ENCODE results near the gene FAM117B. TPM values are rescaled to one million over a fixed set of nuclear protein-coding genes. Genes with fewer than 3 reads are reported as not detected.
"Not testable (repeated sequence)": the region's sequence is repeated elsewhere in the genome, so short reads cannot be mapped to it uniquely, and the experiment has no call there.

The FAM117B gene
- polyA plus RNA-seq, 1 donor (not counting 4 experiments of a cell fraction or from before 2014, with no cell fraction given) = 1.9 TPM

- Histone ChIP-seq H3K27ac (ENCODE audit: control insufficient read depth, insufficient read depth, low read length) (no peak overlapping the region), H2AFZ (ENCODE audit: control insufficient read depth, low read length) (no peak overlapping the region), H3K36me3 (ENCODE audit: control insufficient read depth in 2 of 2, extremely low read depth in 1 of 2, insufficient read depth in 2 of 2, low read length in 2 of 2) (no peaks in the 10 kb centered on the region), H3K9me3 (ENCODE audit: control insufficient read depth, low read depth, low read length) (no peaks in the 10 kb centered on the region), H4K20me1 (ENCODE audit: control insufficient read depth, extremely low read depth, insufficient read depth, low read length) (no peaks in the 10 kb centered on the region), H3K4me3 (ENCODE audit: control insufficient read depth in 2 of 3, extremely low read depth in 1 of 3, insufficient read depth in 2 of 3, low read depth in 1 of 3, low read length in 3 of 3) (no peak overlapping the region), H3K4me2 (ENCODE audit: control insufficient read depth, extremely low read depth, insufficient read depth, low read depth, low read length) (no peak overlapping the region), H3K4me1 (ENCODE audit: control insufficient read depth, extremely low read depth, insufficient read depth, low read length) (no peaks in the 10 kb centered on the region), H3K9ac (ENCODE audit: control insufficient read depth, extremely low read depth, insufficient read depth, low read length) (no peak overlapping the region), H3K9me1 (ENCODE audit: control insufficient read depth, extremely low read depth, insufficient read depth, low read length) (no peaks in the 10 kb centered on the region), H3K27me3 (ENCODE audit: control insufficient read depth, extremely low read depth, insufficient read depth, low read length) (no peaks in the 10 kb centered on the region), H3K79me2 (ENCODE audit: control insufficient read depth, insufficient read depth, low read length) (no peaks in the 10 kb centered on the region)
- FAIRE-seq = no peak
- dilution Hi-C loops (cut with MboI; ENCODE audit: extremely low pct_ligation_motif_present, low sequenced_read_pairs) = no loop called here
- no peak for DNase-seq (ENCODE audit: low read depth, low spot score)
- TF ChIP-seq, protein P1, sequence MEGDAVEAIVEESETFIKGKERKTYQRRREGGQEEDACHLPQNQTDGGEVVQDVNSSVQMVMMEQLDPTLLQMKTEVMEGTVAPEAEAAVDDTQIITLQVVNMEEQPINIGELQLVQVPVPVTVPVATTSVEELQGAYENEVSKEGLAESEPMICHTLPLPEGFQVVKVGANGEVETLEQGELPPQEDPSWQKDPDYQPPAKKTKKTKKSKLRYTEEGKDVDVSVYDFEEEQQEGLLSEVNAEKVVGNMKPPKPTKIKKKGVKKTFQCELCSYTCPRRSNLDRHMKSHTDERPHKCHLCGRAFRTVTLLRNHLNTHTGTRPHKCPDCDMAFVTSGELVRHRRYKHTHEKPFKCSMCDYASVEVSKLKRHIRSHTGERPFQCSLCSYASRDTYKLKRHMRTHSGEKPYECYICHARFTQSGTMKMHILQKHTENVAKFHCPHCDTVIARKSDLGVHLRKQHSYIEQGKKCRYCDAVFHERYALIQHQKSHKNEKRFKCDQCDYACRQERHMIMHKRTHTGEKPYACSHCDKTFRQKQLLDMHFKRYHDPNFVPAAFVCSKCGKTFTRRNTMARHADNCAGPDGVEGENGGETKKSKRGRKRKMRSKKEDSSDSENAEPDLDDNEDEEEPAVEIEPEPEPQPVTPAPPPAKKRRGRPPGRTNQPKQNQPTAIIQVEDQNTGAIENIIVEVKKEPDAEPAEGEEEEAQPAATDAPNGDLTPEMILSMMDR (optimal IDR thresholded peaks at IDR 0.05 in 1 of 3, IDR thresholded peaks at IDR 0.05 in 1 of 3, conservative IDR thresholded peaks at IDR 0.05 in 1 of 3; ENCODE audit: extremely low read depth in 1 of 3, insufficient read depth in 2 of 3, low read length in 3 of 3) = no peak
- TF ChIP-seq EZH2 (IDR thresholded peaks at IDR 0.05; ENCODE audit: low read length) = no peak
These were observed 35.1 kb downstream of the FAM117B start for GRCh38 chr2:202669841-202670240.

DNA sequence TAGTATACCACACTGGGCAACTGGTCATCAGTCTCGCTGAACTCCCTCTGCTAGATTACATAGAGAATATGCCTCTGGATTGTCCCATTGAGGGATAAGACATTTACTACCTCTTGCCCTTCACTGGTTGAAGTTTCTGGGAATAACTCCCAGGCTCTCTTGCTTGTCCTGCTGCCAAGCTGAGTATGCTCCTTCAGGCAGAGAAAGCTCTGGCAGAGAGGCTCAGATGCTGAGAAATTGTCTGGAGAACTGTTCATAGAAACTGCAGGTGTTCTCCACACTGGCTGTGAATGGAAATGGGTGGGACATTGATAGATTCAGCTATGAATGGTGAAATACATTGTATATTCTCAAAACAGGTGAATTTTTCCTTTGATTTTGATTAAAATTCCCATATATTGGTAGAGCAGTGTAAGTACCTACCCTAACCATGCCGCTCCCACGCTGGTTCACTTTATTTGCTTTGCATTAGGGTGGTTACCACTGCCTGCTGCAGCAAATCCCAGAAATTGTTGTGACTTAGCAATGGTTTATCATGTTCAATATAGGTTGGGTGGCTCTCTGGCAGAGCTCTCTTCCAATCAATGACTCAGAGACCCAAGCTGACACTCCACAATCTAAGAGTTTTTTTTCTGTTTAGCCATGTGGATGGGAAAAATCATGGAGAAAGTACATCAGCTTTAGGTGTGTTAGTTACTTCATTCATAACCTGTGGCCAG, 36.7 kb downstream of the FAM117B start:
- Histone ChIP-seq H3K4me3 (ENCODE audit: control insufficient read depth in 2 of 3, extremely low read depth in 1 of 3, insufficient read depth in 2 of 3, low read depth in 1 of 3, low read length in 3 of 3) (no peak overlapping the region), H3K27me3 (ENCODE audit: control insufficient read depth, extremely low read depth, insufficient read depth, low read length) (no peaks in the 10 kb centered on the region), H3K36me3 (ENCODE audit: control insufficient read depth in 2 of 2, extremely low read depth in 1 of 2, insufficient read depth in 2 of 2, low read length in 2 of 2) (no peaks in the 10 kb centered on the region), H3K9me3 (ENCODE audit: control insufficient read depth, low read depth, low read length) (no peaks in the 10 kb centered on the region), H3K9me1 (ENCODE audit: control insufficient read depth, extremely low read depth, insufficient read depth, low read length) (no peaks in the 10 kb centered on the region), H2AFZ (ENCODE audit: control insufficient read depth, low read length) (no peak overlapping the region), H3K27ac (ENCODE audit: control insufficient read depth, insufficient read depth, low read length) (no peak overlapping the region), H3K4me1 (ENCODE audit: control insufficient read depth, extremely low read depth, insufficient read depth, low read length) (no peaks in the 10 kb centered on the region), H3K9ac (ENCODE audit: control insufficient read depth, extremely low read depth, insufficient read depth, low read length) (no peak overlapping the region), H3K4me2 (ENCODE audit: control insufficient read depth, extremely low read depth, insufficient read depth, low read depth, low read length) (no peak overlapping the region), H4K20me1 (ENCODE audit: control insufficient read depth, extremely low read depth, insufficient read depth, low read length) (no peaks in the 10 kb centered on the region), H3K79me2 (ENCODE audit: control insufficient read depth, insufficient read depth, low read length) (no peaks in the 10 kb centered on the region)
- dilution Hi-C loops (cut with MboI; ENCODE audit: extremely low pct_ligation_motif_present, low sequenced_read_pairs) = no loop called here
- FAIRE-seq (no peak), DNase-seq (ENCODE audit: low read depth, low spot score) (no peak)
- TF ChIP-seq, protein P1 (optimal IDR thresholded peaks at IDR 0.05 in 1 of 3, IDR thresholded peaks at IDR 0.05 in 1 of 3, conservative IDR thresholded peaks at IDR 0.05 in 1 of 3; ENCODE audit: extremely low read depth in 1 of 3, insufficient read depth in 2 of 3, low read length in 3 of 3) = no peak

DNA sequence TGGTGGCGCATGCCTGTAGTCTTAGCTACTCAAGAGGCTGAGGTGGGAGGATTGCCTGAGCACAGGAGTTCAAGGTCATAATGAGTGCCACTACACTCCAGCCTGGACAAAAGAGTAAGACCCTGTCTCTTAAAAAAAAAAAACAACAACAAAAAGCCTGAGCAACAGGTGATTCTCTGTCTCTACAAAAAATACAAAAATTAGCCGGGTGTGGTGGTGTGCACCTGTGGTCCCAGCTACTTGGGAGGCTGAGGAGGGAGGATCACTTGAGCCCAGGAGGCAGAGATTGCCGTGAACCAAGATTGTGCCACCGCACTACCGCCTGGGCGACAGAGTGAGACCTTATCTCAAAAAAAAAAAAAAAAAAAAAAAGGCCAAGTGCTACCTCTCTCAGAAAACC, 40.3 kb downstream of the FAM117B start:
- H4K20me1 ChIP-seq (ENCODE audit: control insufficient read depth, extremely low read depth, insufficient read depth, low read length); H3K27ac ChIP-seq (ENCODE audit: control insufficient read depth, insufficient read depth, low read length); H3K4me2 ChIP-seq (ENCODE audit: control insufficient read depth, extremely low read depth, insufficient read depth, low read depth, low read length); H3K27me3 ChIP-seq (ENCODE audit: control insufficient read depth, extremely low read depth, insufficient read depth, low read length); H3K9me3 ChIP-seq (ENCODE audit: control insufficient read depth, low read depth, low read length); H2AFZ ChIP-seq (ENCODE audit: control insufficient read depth, low read length); H3K4me1 ChIP-seq (ENCODE audit: control insufficient read depth, extremely low read depth, insufficient read depth, low read length); H3K79me2 ChIP-seq (ENCODE audit: control insufficient read depth, insufficient read depth, low read length); FAIRE-seq; dilution Hi-C loops (cut with MboI; ENCODE audit: extremely low pct_ligation_motif_present, low sequenced_read_pairs); DNase-seq (ENCODE audit: low read depth, low spot score); H3K36me3 ChIP-seq (ENCODE audit: control insufficient read depth in 2 of 2, extremely low read depth in 1 of 2, insufficient read depth in 2 of 2, low read length in 2 of 2); H3K9ac ChIP-seq (ENCODE audit: control insufficient read depth, extremely low read depth, insufficient read depth, low read length); H3K4me3 ChIP-seq (ENCODE audit: control insufficient read depth in 2 of 3, extremely low read depth in 1 of 3, insufficient read depth in 2 of 3, low read depth in 1 of 3, low read length in 3 of 3); H3K9me1 ChIP-seq (ENCODE audit: control insufficient read depth, extremely low read depth, insufficient read depth, low read length): not testable (repeated sequence)
